SK-N-SH (cell line): ENCODE data around the gene CLSTN2. TPM values are rescaled to one million over a fixed set of nuclear protein-coding genes. Genes with fewer than 3 reads are reported as not detected.

ENCODE experiments used
- CTCF ChIA-PET: fragments of 300-600, 350-600 bp; formaldehyde crosslinking; extraction: SDS; loops from one replicate; lab custom pipeline; 2021; lab: Yijun Ruan, JAX
- POLR2A ChIA-PET: fragments of 350-600 bp; sonication (Branson Sonifier 250); formaldehyde crosslinking; extraction: SDS; loops from one replicate; lab custom pipeline; 2020; ENCODE audit warnings: antibody characterized with exemption, inconsistent platforms; lab: Yijun Ruan, JAX
- DNase-seq: peaks from one replicate; pipeline ENCODE4 v3.0.0; 2012
- H2AFZ ChIP-seq: fragments of 200-600 bp; sonication (generic); 2 replicates; pipeline ENCODE4 v1.8.1; 2016; ENCODE audit warnings: antibody characterized with exemption, mild to moderate bottlenecking, low read depth
- H3F3A ChIP-seq: fragments of 200-600 bp; sonication (generic); replicated peaks from 2 replicates; pipeline ENCODE3; 2016; ENCODE audit warnings: antibody characterized with exemption, mild to moderate bottlenecking; ENCODE audit not compliant: insufficient read depth
- H3K27ac ChIP-seq, 2 experiments: fragments of 200-500 bp in 1 of 2; fragments of 200-600 bp in 1 of 2; sonication (Bioruptor generic) in 1 of 2; sonication (generic), shearing (Covaris generic) in 1 of 2; 2 replicates each; pipeline versions ENCODE4 v1.5.1 to v1.6.1; 2014 to 2016; ENCODE audit warnings: low read depth in 2 of 2, inconsistent platforms in 1 of 2, low read length in 1 of 2, mild to moderate bottlenecking in 1 of 2, mixed read lengths in 1 of 2
- H3K27me3 ChIP-seq: fragments of 200-600 bp; sonication (generic), shearing (Covaris generic); 2 replicates; pipeline ENCODE4 v1.6.1; 2016; ENCODE audit warnings: mixed run types; ENCODE audit not compliant: insufficient read depth
- H3K36me3 ChIP-seq, 2 experiments: fragments of 200-500 bp in 1 of 2; fragments of 200-600 bp in 1 of 2; sonication (Bioruptor generic) in 1 of 2; sonication (generic) in 1 of 2; replicated peaks in 1 of 2; 2 replicates each; pipeline versions ENCODE3 to v1.5.1; 2014 to 2016; ENCODE audit warnings: low read length in 1 of 2, mild to moderate bottlenecking in 1 of 2; ENCODE audit not compliant: insufficient read depth in 2 of 2, control insufficient read depth in 1 of 2
- H3K4me1 ChIP-seq, 2 experiments: fragments of 200-500 bp in 1 of 2; fragments of 200-600 bp in 1 of 2; sonication (Bioruptor generic) in 1 of 2; sonication (generic), shearing (Covaris generic) in 1 of 2; 2 replicates each; pipeline versions ENCODE4 v1.5.1 to v1.6.1; 2014 to 2016; ENCODE audit warnings: low read depth in 1 of 2, low read length in 1 of 2, mixed run types in 1 of 2; ENCODE audit not compliant: insufficient read depth in 2 of 2, control insufficient read depth in 1 of 2
- H3K4me2 ChIP-seq: fragments of 200-600 bp; sonication (generic), shearing (Covaris generic); 2 replicates; pipeline ENCODE4 v1.6.1; 2017; ENCODE audit warnings: mixed run types
- H3K4me3 ChIP-seq, 2 experiments: fragments of 200-500 bp in 1 of 2; fragments of 200-600 bp in 1 of 2; sonication (Bioruptor generic) in 1 of 2; sonication (generic), shearing (Covaris generic) in 1 of 2; 2 replicates each; pipeline versions ENCODE4 v1.5.1 to v1.8.1; 2014 to 2016; ENCODE audit warnings: low read depth in 2 of 2, inconsistent platforms in 1 of 2, low read length in 1 of 2, mild to moderate bottlenecking in 1 of 2, mixed read lengths in 1 of 2, moderate library complexity in 1 of 2
- H3K79me2 ChIP-seq: fragments of 200-600 bp; sonication (generic); 2 replicates; pipeline ENCODE4 v1.8.1; 2017; ENCODE audit warnings: mild to moderate bottlenecking; ENCODE audit not compliant: insufficient read depth
- H3K9ac ChIP-seq: fragments of 200-600 bp; sonication (generic); 2 replicates; pipeline ENCODE4 v1.6.1; 2017; ENCODE audit warnings: mixed run types
- H3K9me2 ChIP-seq: fragments of 200-600 bp; sonication (generic); 2 replicates; pipeline ENCODE4 v1.6.1; 2017; ENCODE audit warnings: mixed run types
- H3K9me3 ChIP-seq: fragments of 200-600 bp; sonication (generic); 2 replicates; pipeline ENCODE4 v1.6.1; 2017; ENCODE audit warnings: mixed run types, mild to moderate bottlenecking, moderate library complexity
- H4K20me1 ChIP-seq: fragments of 200-600 bp; sonication (generic); 2 replicates; pipeline ENCODE4 v1.6.1; 2017; ENCODE audit warnings: mild to moderate bottlenecking, mixed run types; ENCODE audit not compliant: insufficient read depth
- EP300 ChIP-seq, 2 experiments: IDR thresholded peaks; 2 replicates each; pipeline versions ENCODE4 v1.4.0 to v1.6.1; 2012; ENCODE audit warnings: borderline replicate concordance in 1 of 2, low read depth in 1 of 2, low read length in 1 of 2
- EZH2phosphoT487 ChIP-seq: fragments of 200-600 bp; sonication (generic); IDR thresholded peaks from 2 replicates; pipeline ENCODE4 v1.6.1; 2017; ENCODE audit warnings: low read depth, mixed run types, mild to moderate bottlenecking, antibody characterized with exemption, moderate library complexity, borderline replicate concordance
- FOXJ3 ChIP-seq: sonication (generic); formaldehyde crosslinking; IDR thresholded peaks from 2 replicates; pipeline ENCODE4 v1.5.1; 2020; ENCODE audit warnings: mild to moderate bottlenecking, missing genetic modification reagents
- GABPA ChIP-seq: IDR thresholded peaks from 2 replicates; pipeline ENCODE4 v1.4.0; 2012; ENCODE audit warnings: low read depth, mild to moderate bottlenecking
- GATA2 ChIP-seq: sonication (generic); formaldehyde crosslinking; IDR thresholded peaks from 2 replicates; pipeline ENCODE4 v1.5.0; 2020; ENCODE audit warnings: mild to moderate bottlenecking, missing genetic modification reagents
- JUND ChIP-seq: IDR thresholded peaks from 2 replicates; pipeline ENCODE4 v1.4.0; 2012
- MEF2A ChIP-seq: IDR thresholded peaks from 2 replicates; pipeline ENCODE4 v1.4.0; 2012; ENCODE audit warnings: low read depth, borderline replicate concordance
- RAD21 ChIP-seq: IDR thresholded peaks from 2 replicates; pipeline ENCODE4 v1.6.1; 2012; ENCODE audit warnings: mild to moderate bottlenecking, low read length
- RCOR1 ChIP-seq: fragments of 150-350 bp; IDR thresholded peaks from 2 replicates; pipeline ENCODE4 v1.6.1; 2017; ENCODE audit warnings: antibody characterized with exemption, low read length
- REST ChIP-seq: IDR thresholded peaks from 2 replicates; pipeline ENCODE4 v1.6.1; 2012; ENCODE audit warnings: mild to moderate bottlenecking, low read depth, low read length, moderate library complexity
- RXRA ChIP-seq: IDR thresholded peaks from 2 replicates; pipeline ENCODE4 v1.4.0; 2012; ENCODE audit warnings: low read depth, mild to moderate bottlenecking, borderline replicate concordance
- TEAD4 ChIP-seq: IDR thresholded peaks from 2 replicates; pipeline ENCODE4 v1.4.0; 2012; ENCODE audit warnings: mild to moderate bottlenecking, borderline replicate concordance; ENCODE audit not compliant: insufficient read depth
- YY1 ChIP-seq: IDR thresholded peaks from 2 replicates; pipeline ENCODE4 v1.4.0; 2012; ENCODE audit warnings: low read depth, mild to moderate bottlenecking
- WGBS: methylation state at CpG from one replicate; pipeline ENCODE4 v1.1.6; 2017; ENCODE audit warnings: low lambda C conversion rate; 5-methylcytosine and 5-hydroxymethylcytosine counted together
- polyA plus RNA-seq, 3 experiments: library from polyadenylated mRNA; depleted of rRNA; stranded (reverse); fragments of >200 nt; gene quantifications; 2 replicates each; pipeline ENCODE4 v1.2.3, GENCODE V29; 2012
- TF ChIP-seq, protein P1 (sequence below): IDR thresholded peaks from 2 replicates; pipeline ENCODE4 v1.4.0; 2012; ENCODE audit warnings: low read depth, borderline replicate concordance
- TF ChIP-seq, protein P2 (sequence below): IDR thresholded peaks from 2 replicates; pipeline ENCODE4 v1.4.0; 2012; ENCODE audit warnings: low read depth, borderline replicate concordance
- TF ChIP-seq, protein P3 (sequence below): IDR thresholded peaks from 2 replicates; pipeline ENCODE4; 2012
- TF ChIP-seq, protein P4 (sequence below): fragments of 150-350 bp; IDR thresholded peaks from 2 replicates; pipeline ENCODE4 v1.6.1; 2016; ENCODE audit warnings: mild to moderate bottlenecking, low read depth, low read length

The CLSTN2 gene
- polyA plus RNA-seq, 1 of the 3 experiments (the other 2 are of a cell fraction), result 0.02 TPM

- no peak for TF ChIP-seq REST
- TF ChIP-seq JUND, result no peak
- TF ChIP-seq, protein P1, sequence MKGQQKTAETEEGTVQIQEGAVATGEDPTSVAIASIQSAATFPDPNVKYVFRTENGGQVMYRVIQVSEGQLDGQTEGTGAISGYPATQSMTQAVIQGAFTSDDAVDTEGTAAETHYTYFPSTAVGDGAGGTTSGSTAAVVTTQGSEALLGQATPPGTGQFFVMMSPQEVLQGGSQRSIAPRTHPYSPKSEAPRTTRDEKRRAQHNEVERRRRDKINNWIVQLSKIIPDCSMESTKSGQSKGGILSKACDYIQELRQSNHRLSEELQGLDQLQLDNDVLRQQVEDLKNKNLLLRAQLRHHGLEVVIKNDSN, result no peak
- no peak for TF ChIP-seq GABPA
These were observed 143.4 kb downstream of the CLSTN2 start (continued) for GRCh38 chr3:140078343-140078742.

DNA sequence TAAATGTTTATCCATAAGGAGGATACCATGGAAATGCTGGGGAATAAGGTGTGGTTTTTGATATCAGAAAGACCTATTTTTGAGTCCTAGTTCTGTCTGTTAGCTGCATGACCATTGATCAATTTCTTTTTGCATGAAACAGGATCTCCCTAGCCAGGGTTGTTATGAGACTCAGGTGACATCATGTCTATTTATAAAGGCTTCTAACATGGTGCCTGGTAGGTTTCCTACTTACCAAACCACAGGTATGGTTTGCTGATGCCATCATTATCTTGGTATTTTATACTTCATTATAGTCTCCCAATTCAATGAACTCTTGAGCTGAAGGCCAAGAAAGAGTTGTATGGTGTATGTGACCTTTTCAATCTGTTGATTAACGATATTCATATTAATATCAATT lies 144.0 kb downstream of the CLSTN2 start:
- Histone ChIP-seq H4K20me1 (no peaks in the 10 kb centered on the region), H3K9ac (no peak overlapping the region), H3K79me2 (no peaks in the 10 kb centered on the region), H3K27ac (no peak overlapping the region), H3K4me1 (no peaks in the 10 kb centered on the region), H3K36me3 (no peaks in the 10 kb centered on the region), H3K27me3 (no peaks in the 10 kb centered on the region), H3F3A (no peaks in the 10 kb centered on the region), H3K4me3 (no peak overlapping the region), H3K4me2 (no peak overlapping the region), H2AFZ (no peak overlapping the region), H3K9me3 (no peaks in the 10 kb centered on the region), H3K9me2 (no peaks in the 10 kb centered on the region)
- DNase-seq, result no peak
- ChIA-PET POLR2A (no interaction called here), CTCF (interaction anchor here (0.6 to 0.8 kb wide), 2 partner anchors 14 to 26 kb away, joined by 3 read pairs; no protein-coding TSS in a partner anchor)
- 23% methylated on average over 1 of the region's 1 CpG for WGBS
- TF ChIP-seq RXRA (no peak), TEAD4 (no peak), MEF2A (no peak), RCOR1 (no peak), EZH2phosphoT487 (no peak), GATA2 (CRISPR knock-in tag) (no peak), REST (no peak), YY1 (no peak), FOXJ3 (no peak), RAD21 (no peak), EP300 (IDR thresholded peaks at IDR 0.05; ENCODE audit: borderline replicate concordance in 1 of 2, low read depth in 1 of 2, low read length in 1 of 2) (no peak)
- TF ChIP-seq, protein P2, sequence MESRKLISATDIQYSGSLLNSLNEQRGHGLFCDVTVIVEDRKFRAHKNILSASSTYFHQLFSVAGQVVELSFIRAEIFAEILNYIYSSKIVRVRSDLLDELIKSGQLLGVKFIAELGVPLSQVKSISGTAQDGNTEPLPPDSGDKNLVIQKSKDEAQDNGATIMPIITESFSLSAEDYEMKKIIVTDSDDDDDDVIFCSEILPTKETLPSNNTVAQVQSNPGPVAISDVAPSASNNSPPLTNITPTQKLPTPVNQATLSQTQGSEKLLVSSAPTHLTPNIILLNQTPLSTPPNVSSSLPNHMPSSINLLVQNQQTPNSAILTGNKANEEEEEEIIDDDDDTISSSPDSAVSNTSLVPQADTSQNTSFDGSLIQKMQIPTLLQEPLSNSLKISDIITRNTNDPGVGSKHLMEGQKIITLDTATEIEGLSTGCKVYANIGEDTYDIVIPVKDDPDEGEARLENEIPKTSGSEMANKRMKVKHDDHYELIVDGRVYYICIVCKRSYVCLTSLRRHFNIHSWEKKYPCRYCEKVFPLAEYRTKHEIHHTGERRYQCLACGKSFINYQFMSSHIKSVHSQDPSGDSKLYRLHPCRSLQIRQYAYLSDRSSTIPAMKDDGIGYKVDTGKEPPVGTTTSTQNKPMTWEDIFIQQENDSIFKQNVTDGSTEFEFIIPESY, result no peak
- TF ChIP-seq, protein P3, sequence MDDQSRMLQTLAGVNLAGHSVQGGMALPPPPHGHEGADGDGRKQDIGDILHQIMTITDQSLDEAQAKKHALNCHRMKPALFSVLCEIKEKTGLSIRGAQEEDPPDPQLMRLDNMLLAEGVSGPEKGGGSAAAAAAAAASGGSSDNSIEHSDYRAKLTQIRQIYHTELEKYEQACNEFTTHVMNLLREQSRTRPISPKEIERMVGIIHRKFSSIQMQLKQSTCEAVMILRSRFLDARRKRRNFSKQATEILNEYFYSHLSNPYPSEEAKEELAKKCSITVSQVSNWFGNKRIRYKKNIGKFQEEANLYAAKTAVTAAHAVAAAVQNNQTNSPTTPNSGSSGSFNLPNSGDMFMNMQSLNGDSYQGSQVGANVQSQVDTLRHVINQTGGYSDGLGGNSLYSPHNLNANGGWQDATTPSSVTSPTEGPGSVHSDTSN, result no peak
- TF ChIP-seq, protein P1, result no peak
- TF ChIP-seq, protein P4, sequence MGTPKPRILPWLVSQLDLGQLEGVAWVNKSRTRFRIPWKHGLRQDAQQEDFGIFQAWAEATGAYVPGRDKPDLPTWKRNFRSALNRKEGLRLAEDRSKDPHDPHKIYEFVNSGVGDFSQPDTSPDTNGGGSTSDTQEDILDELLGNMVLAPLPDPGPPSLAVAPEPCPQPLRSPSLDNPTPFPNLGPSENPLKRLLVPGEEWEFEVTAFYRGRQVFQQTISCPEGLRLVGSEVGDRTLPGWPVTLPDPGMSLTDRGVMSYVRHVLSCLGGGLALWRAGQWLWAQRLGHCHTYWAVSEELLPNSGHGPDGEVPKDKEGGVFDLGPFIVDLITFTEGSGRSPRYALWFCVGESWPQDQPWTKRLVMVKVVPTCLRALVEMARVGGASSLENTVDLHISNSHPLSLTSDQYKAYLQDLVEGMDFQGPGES, result no peak
